HG02610 (cell line): Measurements from ENCODE around the gene ZDHHC14.

Experiments
- ATAC-seq: cut with Tn5 transposase; IDR thresholded peaks from one replicate; pipeline ENCODE4 v1.9.1; 2021; ENCODE audit warnings: mild to moderate bottlenecking, moderate library complexity; ENCODE audit not compliant: unreplicated experiment

ZDHHC14 gene

GRCh38 chr6:157513619-157514485 is 132.9 kb downstream of the ZDHHC14 start:
- ATAC-seq = no peak

- no peak for ATAC-seq
These were observed 133.9 kb downstream of the ZDHHC14 start for GRCh38 chr6:157514659-157515496.

- no peak for ATAC-seq
These were observed 135.5 kb downstream of the ZDHHC14 start for GRCh38 chr6:157516319-157517026.

GRCh38 chr6:157517601-157518359 is 136.8 kb downstream of the ZDHHC14 start:
- no peak for ATAC-seq

- no peak for ATAC-seq
These were observed 137.6 kb downstream of the ZDHHC14 start for GRCh38 chr6:157518397-157519250.

GRCh38 chr6:157519255-157520116 is 138.5 kb downstream of the ZDHHC14 start:
- ATAC-seq = no peak

GRCh38 chr6:157520117-157520406 is 139.1 kb downstream of the ZDHHC14 start:
- ATAC-seq = no peak

- no peak for ATAC-seq
These were observed 139.8 kb downstream of the ZDHHC14 start for GRCh38 chr6:157520596-157521361.

GRCh38 chr6:157521362-157522335 is 140.7 kb downstream of the ZDHHC14 start:
- ATAC-seq = no peak

GRCh38 chr6:157522472-157522871 is 141.5 kb downstream of the ZDHHC14 start:
- no peak for ATAC-seq

GRCh38 chr6:157524735-157525134 is 143.7 kb downstream of the ZDHHC14 start:
- ATAC-seq = no peak

GRCh38 chr6:157525292-157525889 is 144.4 kb downstream of the ZDHHC14 start:
- no peak for ATAC-seq

- no peak for ATAC-seq
These were observed 145.0 kb downstream of the ZDHHC14 start for GRCh38 chr6:157525918-157526425.

- peak; percentile 64 for ATAC-seq
These were observed 146.5 kb downstream of the ZDHHC14 start for GRCh38 chr6:157527471-157527907.

- no peak for ATAC-seq
These were observed 148.1 kb downstream of the ZDHHC14 start for GRCh38 chr6:157528931-157529653.

- no peak for ATAC-seq
These were observed 148.7 kb downstream of the ZDHHC14 start for GRCh38 chr6:157529654-157530039.
